Cardiac septum (tissue), 1 donor: ENCODE results near the gene ACTRT2. TPM values are rescaled to one million over a fixed set of nuclear protein-coding genes. Genes with fewer than 3 reads are reported as not detected.

ENCODE experiments used
- DNase-seq: peaks from one replicate; pipeline ENCODE4 v3.0.0-alpha.2; 2020; ENCODE audit warnings: low spot score
- intact Hi-C: fragments of 100-400 bp; cut with DNase I; formaldehyde crosslinking; loops from one replicate; pipeline ENCODE4 v1.14.0; 2022
- total RNA-seq: library from RNA; stranded (reverse); fragmentation: NEBNext Ultra II Directional; extraction: Animal tissue kit (Norgen Biotek cat#: 25700); gene quantifications from one replicate; pipeline ENCODE4 v1.2.1, GENCODE V29; 2021
- donor health status: DM: no; HTN: no; CAD: no.

Gene ACTRT2
- total RNA-seq, 1 donor from 2014 or later = not detected

DNA sequence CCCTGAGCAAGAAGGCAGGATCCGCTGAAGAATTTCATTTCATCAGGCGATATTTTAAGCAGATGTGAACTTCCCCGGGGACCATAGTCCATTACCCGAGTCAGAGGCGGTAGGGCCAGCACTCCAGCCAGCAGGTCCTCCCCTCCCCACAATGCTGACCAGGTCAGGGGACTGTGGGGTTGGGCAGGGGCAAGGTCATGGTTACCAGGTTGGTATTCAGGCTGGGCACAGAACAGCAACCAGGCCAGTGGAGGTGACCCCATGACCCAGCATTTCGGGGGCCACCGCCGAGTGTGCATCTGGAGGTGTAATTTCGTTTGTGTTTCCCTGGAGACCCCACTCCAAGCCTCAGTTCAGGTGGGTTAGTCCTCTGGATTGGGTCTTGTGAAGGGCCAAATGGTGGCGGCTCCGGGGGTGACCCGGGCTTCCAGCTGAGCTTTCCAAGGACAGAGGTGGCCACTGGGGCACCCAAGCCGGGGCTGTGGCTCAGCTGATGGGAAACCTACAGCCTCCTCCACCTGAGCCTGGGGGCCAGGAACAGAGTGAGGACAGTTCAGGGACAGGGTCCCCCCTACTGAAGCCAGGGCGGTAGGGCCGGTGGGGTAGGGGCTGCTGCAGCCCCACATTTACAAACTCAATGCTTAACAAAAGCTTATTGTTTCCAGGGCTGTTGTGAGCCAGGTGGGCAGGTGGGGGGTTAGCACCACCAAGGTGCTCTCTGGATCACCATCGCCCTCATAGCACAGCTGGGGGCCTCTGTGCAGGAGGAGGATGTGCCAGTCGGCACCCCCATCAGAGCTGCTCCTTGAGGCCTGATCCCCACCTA, 50.5 kb downstream of the ACTRT2 start:
- no peak for DNase-seq
- intact Hi-C loops = loop anchor here (2.0 kb wide), 1 partner anchor 277 kb away; no protein-coding TSS in a partner anchor

Other genes with a start within 250 kb of the ACTRT2 start
- 0.35 TPM for gene TTC34, start 219.8 kb upstream of the ACTRT2 start, total RNA-seq
- gene PRDM16, start 47.7 kb downstream of the ACTRT2 start, total RNA-seq = 12.9 TPM